ENCODE data around the gene PRRX2.

GRCh38 chr9:129644365-129644764 is 21.1 kb upstream of the PRRX2 start:
- TF ChIP-seq CTCF (IDR thresholded peaks at IDR 0.05): no peak
- no peak for TF ChIP-seq POLR2A (IDR thresholded peaks at IDR 0.05)
